ENCODE results near the gene PLXNA2.

GRCh38 chr1:208288495-208288894 lies 44.3 kb upstream of the PLXNA2 start:
- TF ChIP-seq EP300 (IDR thresholded peaks at IDR 0.05) (no peak), CTCF (IDR thresholded peaks at IDR 0.05) (no peak), CEBPB (IDR thresholded peaks at IDR 0.05) (no peak)
